HuH-7.5 (cell line): ENCODE results near the gene DENND5A.
"Not testable (repeated sequence)": the region's sequence is repeated elsewhere in the genome, so short reads cannot be mapped to it uniquely, and the experiment has no call there.

Source experiments
- DNase-seq: peaks from one replicate; pipeline ENCODE4 v3.0.0; 2011; ENCODE audit warnings: low spot score

The DENND5A gene

DNA sequence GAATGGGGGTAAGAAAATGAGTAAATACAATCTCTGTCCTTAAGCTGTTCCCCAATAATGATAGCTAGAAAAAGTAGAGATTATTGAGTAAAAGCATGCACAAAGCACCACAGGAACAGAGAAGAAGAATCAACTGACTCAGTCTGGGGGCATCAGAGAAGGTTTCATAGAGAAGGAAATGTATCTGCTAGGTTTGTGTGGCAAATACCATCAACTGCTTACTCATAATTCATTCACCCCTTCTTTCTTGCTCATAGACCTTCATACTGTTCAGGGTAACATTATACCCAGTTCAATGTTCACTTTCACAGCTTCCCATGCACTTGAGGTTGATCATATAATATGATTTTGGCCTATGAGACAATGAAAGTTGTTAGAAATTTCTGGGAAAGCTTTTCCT is 88.6 kb downstream of the DENND5A start:
- DNase-seq = no peak

DNA sequence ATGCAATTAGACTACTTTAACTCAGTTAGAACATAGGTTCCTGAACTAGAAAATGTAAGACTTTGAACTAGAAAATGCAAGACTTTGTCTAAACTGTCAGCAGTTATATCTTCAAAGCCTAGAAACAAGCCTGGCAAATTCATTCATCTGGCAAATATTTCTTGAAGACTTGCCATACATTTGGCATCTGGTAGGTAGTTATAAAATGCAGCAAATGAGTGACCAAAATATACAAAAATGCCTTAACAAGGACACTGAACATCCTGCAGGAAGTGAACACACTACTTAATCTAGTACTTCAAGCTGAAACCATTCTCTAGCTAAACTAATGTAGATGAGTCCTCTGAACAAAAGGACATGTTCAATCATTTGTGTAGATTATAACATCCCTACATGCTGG is 89.0 kb downstream of the DENND5A start:
- DNase-seq = no peak

DNA sequence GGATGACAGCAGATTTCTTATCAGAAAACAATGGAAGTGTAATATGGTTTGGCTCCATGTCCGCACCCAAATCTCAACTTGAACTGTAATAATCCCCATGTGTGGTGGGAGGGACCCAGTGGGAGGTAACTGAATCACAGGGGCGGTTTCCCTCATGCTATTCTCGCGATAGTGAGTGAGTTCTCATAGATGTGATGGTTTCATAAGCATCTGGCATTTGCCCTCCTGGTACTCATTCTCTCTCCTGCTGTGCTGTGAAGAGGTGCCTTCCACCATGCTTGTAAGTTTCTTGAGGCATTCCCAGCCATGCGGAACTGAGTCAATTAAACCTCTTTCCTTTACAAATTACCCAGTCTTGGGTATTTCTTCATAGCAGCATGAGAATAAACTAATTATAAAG is 92.8 kb downstream of the DENND5A start:
- no peak for DNase-seq

DNA sequence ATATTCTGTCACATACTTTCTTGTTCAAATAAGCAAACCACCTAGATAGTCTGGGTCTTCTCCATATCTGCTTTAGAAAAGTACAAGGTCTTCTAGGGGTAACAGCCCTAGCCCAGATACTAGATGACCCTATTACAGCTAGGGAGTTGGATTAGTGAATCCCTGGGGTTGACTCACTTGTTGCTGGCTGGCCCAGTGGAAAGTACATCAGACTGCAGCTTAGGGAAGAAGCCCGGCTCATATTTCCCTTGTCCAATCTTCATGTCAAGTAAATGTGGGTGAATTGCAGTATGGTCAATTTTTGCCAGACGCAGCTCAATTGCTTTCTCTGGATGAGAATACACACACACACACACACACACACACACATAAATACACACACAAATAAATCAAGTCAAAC is 94.7 kb downstream of the DENND5A start:
- DNase-seq = no peak

DNA sequence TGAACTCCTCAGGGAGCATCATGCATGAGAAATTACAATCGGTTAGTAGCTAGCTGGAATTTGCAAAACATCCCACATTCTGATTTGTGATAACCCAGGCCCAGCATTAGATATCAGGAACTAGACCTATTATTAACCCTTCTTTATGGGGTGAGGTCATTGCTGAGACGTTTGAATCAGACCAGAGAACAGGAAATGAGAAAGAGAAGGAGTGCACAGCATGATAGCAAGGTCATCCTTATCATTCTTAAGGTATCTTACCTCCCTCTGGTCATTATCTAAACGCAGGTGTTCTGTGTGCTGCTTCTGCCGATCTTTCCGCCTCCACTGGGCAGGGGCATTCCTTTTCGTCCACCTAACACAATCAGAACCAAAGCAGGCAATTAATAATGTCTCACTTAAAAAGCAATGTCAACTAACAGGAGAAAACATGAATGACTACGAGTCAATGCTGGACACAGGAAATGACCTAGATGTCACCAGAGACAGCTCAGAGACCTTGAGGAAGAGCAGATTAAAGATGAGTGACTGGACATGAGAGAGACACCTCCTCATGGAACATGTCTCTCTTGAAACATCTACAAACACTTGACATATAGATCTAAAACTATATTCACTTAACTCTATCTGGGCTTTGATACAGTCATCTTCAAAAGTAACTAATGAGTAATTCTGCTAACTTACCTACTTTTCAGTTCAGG is 95.4 kb downstream of the DENND5A start:
- no peak for DNase-seq

DNA sequence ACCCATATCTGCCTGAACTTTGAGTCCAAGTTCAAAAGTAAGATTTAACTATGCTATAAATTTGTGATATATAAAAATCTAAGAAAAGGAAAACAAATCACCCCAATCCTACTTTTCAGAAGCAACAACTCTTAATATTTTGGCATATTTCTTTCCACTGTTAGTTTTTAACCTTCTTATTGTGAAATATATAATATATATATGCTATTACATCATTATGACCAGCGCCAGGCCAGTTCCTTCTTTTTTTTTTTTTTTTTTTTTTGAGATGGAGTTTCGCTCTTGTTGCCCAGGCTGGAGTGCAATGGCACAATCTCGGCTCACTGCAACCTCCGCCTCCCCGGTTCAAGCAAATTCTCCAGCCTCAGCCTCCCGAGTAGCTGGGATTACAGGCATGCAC is 103.2 kb downstream of the DENND5A start:
- DNase-seq = not testable (repeated sequence)

DNA sequence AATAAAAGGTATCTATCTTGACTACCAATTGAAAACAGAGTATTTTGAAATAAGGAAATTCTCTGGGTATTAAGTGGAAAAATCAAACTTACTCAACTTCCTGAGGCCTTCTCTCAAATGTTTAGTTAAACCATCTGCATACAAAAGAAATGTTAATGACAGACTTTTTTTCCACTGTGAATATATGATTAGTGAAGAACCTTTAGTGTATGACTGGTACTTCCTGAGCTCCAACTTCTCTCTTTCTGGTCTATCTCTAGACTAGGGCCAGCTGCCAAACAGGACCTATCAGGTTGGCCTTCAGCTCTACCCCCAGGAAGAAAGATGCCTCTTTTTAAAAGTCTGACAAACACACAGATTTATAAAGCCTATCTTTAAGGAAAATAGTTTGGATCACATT is 105.0 kb downstream of the DENND5A start:
- no peak for DNase-seq

DNA sequence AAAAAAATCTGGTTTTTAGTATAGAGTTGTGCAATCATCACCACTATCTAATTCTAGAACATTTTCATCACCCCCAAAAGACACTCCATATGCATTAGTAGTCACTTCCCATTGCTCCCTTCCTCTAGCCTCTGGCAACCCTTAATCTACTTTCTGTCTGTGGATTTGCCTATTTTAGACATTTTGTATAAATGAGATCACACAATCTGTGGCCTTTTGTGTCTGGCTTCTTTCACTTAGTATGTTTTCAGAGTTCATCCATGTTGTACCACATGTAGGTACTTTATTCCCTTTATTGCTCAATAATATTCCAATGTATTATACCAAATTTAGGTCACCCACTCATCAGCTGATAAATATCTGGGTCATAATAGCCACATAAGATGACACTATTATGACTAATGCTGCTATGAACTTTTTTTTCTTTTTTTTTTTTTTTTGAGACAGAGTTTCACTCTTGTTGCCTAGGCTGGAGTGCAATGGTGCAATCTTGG is 106.2 kb downstream of the DENND5A start:
- no peak for DNase-seq

DNA sequence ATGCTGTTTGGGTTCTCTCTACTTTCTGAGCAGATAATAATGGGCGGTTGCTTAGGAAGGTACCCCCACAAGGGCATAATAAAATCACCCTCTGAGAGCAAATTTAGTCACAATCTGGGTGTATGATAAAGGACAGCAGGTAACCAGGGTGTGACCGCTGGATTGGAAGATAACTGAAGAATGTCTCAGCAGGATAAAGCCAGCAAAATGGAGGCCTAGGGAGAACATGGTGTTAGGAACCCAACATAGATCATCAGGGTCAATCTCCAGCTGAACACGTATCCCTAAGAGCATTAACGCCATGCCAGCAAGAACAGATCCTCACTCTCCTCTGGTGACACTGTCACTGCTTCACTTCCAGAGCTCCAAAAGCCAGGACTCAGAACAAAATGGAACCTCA is 109.2 kb downstream of the DENND5A start:
- DNase-seq = no peak

DNA sequence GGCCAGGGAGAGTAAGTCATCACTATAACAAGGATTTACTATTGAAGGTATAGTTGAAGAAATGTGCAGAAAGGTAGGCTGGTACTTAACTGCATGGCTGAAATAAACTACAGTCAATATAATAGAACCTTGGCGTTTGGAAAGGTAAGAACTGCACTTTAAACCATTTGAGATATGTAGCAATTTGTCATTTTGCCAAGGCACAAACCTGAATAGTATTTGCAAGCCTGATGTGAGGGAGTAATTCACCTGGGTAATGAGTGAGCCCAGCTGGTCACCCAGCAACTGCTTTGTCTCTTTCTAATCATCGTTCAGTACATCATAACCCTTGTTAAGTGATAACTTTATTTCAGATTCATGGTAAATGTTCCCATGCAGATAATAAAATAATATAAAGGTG is 111.5 kb downstream of the DENND5A start:
- no peak for DNase-seq

DNA sequence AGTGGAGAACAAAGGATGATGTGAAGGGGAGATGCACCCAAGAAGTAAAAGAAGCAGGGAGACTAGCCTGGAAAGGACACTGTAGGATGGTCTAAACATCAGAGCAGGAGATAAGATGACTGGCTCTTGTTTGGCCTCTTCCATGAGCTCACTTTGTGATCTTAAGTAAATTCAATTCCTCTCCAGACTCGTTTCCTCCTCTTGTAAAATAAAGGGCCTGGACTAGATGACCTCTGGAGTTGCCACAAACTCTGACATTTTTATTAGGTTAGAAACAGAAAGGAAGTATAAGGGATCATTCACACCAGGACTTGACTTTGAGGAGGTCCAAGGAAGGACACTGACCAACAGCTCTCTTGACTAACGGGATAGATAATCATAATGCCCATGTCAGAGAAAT is 113.5 kb downstream of the DENND5A start:
- DNase-seq = no peak

DNA sequence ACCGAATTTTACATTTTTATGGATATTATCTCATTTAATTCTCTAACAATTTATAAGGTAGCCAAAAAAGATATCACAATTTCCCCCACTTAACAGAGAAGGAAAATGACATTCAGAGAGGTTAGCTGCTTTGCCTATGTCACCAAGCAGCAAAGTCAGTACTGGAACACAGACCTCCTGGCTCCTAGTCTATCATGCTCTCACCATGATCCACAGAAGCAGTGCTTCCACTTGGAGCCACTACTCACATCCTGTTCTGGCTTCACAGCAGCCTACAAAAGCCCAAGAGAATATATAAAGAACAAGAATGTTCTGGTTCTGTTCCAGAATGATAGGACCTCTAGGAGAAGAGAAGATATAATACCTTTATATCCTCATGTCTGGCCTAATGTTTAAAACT is 114.2 kb downstream of the DENND5A start:
- no peak for DNase-seq

DNA sequence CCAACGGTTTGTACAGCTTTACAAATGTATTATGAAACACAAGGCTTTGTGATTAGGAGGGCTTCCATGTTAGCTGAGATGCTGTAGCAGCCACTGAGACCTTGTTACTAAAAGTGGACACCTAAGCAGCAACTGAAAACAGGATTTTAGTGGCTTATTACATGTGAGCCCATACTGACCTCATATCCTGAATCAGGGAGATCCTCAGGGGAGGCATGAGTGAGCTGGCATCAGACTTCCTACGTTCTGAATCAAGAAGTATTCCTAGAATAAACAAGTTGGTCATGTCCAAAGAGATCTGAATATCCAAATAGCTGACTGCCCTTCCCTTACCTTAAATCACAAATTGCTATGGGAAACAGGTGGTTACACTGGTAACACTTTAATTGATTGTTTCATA is 114.6 kb downstream of the DENND5A start:
- no peak for DNase-seq

DNA sequence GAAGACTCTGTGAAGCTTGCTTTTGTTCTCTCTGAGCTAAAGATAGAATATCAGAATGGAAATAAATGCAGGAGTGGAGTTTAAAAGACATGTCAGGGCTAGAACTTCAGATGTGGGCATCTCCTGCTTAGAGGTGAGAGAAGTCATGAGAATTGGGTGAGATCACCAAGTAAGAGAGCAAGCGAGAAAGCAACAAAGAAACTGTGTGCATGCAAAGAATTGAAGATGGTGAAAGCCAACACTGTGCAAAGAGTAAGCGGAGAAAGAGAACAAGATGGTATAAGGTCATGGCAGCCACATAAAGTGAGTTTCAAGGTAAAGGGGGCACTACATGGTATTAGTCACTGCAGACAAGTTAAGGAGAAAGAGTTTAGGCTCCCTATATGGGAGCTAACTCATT is 116.4 kb downstream of the DENND5A start:
- DNase-seq = no peak

DNA sequence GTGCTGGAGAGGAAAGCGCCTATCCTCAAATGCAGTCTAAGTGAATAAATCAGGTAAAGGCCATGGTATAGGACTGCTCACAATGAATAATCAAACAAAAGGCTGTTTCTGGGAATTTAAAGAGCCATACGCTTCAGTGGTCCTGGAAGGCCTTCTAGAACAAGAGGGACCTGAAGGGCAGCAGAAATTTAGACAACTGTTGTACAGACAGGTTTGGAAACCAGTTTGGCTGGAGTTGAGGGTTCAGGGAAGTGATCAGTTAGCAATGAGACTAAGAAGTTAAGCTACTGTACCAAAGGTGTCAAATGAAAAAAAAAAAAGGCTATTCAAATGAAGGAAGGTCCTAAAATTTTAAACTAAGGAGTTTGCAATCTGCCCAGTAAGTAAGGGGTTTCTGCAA is 117.1 kb downstream of the DENND5A start:
- no peak for DNase-seq

DNA sequence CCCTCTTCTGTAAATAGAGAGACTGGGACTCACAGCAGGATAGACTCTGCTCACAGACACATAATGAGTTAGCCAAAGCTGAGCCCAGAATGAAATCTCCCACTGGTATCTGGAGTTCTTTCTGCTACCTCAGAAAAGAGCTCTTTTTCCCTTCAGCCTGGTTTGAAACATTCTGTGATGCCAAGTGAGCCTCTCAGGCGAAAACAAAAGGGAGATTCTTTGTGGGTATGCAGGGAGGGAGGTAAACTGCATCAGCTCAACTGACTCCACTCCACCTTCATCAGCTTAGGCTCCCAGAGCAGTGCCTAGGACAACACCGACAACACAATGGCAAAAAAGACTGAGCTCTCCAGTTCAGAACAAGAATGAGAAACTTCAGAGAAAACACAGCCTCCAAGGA is 118.7 kb downstream of the DENND5A start:
- no peak for DNase-seq

DNA sequence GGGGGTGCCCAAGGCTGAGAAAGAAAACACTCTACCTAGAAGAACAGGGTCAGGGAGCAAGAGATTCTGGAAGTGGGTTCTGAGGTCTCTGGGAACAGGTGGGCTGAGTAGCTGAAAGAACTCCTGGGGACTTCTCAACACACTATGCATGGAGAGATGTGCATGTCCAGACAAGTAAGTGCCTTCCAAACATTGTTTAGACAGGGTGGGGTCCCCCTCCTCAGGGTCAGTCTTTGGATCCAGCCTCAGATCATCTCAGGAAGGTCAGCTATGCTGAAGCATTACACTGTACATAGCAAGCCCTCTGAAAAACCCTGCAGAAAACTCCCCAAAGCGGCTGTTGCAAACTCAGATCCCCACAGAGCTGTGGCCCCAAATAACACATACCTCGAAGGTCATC is 119.9 kb downstream of the DENND5A start:
- DNase-seq = no peak

DNA sequence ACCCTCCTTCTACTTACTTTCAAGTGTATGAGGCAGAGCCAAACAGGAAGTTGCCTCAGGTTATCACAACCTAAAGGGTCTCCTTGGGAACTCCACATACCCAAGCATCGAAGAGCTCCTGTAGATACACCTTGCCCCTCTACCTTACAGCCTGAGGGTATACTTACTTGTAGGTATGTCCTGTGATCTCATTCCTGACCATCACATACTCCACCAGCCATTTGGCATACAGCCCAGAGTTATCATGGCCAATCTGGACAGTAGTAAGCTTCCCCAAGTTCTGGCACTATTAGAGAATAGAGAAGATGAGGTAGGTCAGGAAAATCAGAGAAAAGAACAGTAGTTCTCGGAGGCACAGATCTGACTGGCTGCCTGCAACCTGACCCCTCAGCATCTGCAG is 120.3 kb downstream of the DENND5A start:
- no peak for DNase-seq

DNA sequence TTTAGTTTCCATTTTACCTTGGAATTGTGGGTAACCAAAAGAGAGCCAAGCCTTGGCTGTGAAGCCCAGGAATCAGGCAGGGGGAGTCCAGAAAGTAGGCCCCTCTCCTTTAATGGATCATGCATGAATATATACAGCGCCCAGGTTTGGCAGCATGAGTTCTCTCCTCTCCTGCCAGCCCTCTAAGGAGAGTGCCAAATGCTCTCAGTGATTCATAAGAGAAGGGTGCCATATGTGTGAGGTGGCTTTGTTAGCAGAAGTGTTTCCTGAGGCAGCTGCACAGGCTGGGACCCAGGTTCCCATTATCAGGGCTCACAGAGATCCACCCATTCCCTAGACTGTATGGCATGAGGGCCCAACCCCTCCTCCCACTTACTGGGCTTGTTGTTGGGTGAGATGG is 121.4 kb downstream of the DENND5A start:
- no peak for DNase-seq

DNA sequence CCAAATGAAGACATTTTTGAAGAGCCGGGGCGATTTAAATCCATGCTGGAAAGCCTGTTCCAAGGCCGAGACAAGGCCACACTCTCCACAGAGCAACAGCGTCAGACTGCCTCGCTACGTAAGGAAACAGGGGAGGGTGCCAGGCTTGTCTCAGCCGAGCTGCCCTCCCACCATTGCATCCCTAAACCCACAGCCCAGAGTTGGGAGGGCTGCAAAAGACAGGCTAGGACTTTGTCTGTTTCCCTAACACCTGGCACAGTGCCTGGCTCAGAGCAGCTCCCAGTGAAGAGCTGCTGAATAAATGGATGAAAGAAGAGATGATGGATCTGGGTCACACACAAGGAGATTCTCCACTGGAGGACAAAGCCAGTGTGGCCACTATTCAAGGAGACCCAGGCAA is 122.4 kb downstream of the DENND5A start:
- DNase-seq = no peak

DNA sequence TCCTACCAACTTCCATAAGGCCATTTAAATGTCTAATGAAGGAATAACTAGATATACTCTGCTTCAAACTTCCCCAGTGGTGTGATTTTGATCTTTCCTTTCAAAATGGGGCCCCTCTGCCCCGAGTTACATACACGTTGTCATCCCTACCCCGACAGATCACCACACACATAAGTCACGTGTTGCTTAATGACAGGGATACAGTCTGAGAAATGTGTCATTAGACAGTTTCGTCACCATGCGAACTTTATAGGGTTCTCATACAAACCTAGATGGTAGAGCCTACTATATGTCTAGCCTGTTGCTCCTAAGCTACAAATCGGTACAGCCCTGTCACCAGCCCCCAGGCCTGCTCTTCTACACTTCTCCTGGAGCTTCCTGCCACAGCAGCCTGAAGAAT is 124.0 kb downstream of the DENND5A start:
- DNase-seq = no peak

DNA sequence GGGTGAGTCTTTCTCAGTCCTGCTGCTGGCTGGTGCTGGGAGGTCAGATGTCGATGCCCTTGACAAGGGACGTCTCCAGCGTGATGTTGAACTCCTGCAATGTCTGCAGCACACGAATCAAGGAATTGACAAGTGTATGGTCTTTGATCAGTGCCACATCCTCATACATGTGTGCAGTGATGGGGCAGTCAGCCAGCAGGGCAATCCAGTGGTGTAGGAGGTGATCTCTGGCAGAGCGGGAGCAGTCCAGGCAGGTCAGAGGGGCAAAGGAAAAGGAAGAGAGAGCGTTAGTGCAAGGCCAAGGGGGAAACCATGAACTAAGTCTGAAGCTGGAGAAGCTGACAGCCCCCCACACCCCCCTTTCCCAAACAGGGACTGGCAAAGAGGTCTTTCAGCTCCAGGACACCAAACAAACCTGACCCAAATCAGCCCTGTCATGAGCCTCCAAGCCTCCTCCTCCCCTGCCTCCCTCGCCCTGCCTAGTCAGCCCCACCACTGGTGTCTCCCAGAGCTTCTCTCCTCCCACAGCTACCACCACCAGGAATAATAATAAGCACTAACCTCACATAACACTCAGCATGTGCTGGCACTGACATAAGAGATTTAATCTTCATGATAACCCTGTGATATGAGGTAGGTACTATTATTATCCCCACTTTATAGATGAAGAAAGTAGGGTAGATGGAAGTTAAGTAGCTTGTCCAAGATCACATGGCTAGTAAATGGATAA is 125.4 kb downstream of the DENND5A start:
- no peak for DNase-seq

DNA sequence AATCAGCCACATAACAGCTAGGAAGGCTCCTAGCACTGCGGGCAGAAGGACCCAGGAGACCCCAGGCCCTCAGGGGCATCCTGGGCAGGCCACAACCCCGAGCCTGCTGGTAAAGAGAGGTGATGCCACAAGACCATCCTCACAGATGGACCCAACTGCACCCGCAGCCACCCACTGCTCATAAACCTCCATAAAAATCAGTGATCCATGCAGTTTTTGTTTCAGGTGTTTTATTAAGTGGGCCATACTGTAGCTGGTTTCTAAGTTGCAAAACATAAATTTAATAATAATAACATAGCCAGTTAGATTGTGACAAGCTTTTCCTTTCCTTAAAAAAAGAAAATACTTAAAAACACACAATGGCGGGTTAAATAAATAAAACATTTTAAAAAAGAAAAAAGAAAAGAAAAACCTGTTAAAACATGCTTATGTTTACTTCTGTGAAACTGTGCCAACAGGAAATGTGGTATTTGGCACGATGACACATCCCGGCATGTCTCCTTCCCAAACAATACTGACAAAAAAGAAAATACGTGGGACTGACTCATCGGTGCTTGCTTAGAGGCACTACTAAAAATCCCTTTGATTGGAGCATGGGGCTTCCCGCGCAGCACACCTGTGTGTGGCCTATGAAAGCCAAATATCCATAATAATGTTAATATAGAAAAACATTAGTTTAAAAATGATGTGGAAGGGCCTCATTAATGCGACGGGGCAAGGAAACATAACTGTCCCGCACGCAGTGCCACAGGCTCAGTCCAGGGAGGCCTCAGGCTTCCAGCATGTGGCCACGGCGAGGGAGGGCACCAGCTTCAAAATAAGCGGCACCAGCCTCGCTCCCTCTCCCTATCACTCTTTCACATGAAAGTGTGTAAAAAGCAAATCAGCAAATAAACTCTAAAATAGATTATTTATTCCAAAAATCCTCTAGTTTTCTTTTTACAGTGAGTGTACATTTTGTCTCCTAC is 126.3 kb downstream of the DENND5A start:
- DNase-seq = no peak
